C4-2B (cell line): Measurements from ENCODE around the gene RADIL.

ENCODE experiments used
- H3K27ac ChIP-seq: fragments of 450-650 bp; 2 replicates; pipeline ENCODE4 v1.5.1; 2017
- ZFX ChIP-seq: fragments of 450-650 bp; IDR thresholded peaks from 2 replicates; pipeline ENCODE4 v1.6.1; 2017
- TF ChIP-seq, protein P1 (sequence below): fragments of 450-650 bp; conservative IDR thresholded peaks from 2 replicates; pipeline ENCODE4 v1.5.1; 2017; ENCODE audit warnings: mild to moderate bottlenecking

RADIL gene

DNA sequence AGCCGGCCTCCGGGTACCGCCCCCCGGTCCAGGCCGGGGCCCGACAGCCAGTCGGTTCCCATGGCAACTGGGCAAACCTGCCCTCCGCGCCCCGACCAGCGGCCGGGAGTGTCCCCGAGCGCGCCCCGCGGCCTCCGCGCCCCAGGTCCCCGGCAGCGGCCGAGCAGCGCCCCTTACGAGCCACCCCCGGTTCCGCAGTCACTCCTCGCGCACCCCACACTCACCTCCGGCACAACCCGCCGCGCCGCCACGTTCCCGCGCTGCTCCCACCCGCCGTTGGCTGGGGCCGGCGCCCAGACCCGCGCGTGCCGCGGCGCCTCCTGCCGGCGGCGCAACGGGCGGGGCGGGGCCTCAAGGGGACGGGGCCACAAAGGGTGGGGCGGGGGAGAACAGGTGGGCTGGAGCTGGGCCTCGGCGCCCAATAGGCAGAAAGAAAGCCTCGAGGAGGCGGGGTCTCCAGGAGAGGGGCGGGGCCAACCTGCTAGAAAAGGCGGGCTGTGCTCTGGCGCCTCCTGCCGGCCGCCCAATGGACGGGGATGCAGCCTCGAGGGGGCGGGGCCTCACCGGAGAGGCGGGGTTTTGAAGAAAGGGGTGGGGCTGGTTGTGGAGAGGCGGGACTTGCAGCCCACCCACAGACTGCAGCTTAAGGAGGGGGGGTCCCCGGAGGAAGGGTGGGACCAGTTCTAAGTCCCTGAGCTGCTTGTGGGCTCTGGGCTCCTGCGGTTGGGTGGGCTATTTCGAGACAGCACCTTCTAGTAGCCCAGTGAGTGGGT, at the start of gene RADIL:
RADIL (minus strand) TSS at position 345 of the 773 bp plus-strand sequence. CDS start 5,577 bp downstream, outside the sequence.
- no peak within 1 kb of the TSS for H3K27ac ChIP-seq
- TF ChIP-seq ZFX = no peak
- TF ChIP-seq, protein P1, sequence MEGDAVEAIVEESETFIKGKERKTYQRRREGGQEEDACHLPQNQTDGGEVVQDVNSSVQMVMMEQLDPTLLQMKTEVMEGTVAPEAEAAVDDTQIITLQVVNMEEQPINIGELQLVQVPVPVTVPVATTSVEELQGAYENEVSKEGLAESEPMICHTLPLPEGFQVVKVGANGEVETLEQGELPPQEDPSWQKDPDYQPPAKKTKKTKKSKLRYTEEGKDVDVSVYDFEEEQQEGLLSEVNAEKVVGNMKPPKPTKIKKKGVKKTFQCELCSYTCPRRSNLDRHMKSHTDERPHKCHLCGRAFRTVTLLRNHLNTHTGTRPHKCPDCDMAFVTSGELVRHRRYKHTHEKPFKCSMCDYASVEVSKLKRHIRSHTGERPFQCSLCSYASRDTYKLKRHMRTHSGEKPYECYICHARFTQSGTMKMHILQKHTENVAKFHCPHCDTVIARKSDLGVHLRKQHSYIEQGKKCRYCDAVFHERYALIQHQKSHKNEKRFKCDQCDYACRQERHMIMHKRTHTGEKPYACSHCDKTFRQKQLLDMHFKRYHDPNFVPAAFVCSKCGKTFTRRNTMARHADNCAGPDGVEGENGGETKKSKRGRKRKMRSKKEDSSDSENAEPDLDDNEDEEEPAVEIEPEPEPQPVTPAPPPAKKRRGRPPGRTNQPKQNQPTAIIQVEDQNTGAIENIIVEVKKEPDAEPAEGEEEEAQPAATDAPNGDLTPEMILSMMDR = peak; percentile 61

GRCh38 chr7:4931943-4932342, 48.4 kb upstream of the RADIL start:
- no peak for TF ChIP-seq ZFX
- H3K27ac ChIP-seq = no peak overlapping the region

GRCh38 chr7:4929005-4929404, 45.5 kb upstream of the RADIL start:
- TF ChIP-seq, protein P1 = no peak
- no peak for TF ChIP-seq ZFX
- no peak overlapping the region for H3K27ac ChIP-seq

- H3K27ac ChIP-seq = no peak overlapping the region
- no peak for TF ChIP-seq ZFX
- TF ChIP-seq, protein P1 = no peak
Observed at GRCh38 chr7:4928445-4928844, 44.9 kb upstream of the RADIL start.

DNA sequence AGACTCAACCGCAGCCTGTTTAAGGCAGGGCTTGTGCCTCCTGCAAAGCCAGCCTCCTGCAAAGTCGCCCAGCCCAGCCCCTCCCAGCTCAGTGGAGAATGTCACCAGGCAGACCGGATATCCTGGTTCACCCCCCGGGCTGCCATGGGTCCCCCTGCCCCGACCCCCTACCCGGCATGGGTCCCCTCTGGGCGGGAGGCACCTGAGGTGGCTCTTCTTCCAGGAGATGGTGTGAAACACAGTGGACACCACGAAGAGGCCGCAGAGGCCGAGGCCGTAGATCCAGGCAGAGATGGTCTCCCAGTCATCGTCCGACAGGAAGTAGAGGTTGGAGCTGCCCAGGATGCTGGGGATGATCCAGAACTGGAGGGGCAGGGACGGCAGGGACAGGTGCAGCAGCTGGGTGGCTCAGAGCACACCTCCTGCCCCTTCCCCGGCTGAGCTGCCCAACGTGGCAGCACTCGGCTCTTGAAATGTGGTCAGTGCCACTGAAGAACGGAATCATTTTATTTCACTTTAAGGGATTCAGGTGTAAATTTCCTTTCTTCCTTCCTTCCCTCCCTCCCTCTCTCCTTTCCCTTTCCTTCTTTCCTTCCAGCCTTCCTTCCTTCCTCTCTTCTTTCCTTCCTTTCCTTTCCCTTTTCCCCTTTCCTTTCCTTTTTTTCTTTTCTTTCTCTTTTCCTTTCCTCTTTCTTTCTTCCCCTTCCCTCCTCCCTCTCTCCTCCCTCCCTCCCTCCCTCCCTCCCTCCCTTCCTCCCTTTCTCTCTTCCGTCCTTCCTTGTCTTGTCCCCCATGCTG, 36.7 kb upstream of the RADIL start:
- H3K27ac ChIP-seq = no peak overlapping the region
- no peak for TF ChIP-seq ZFX
- TF ChIP-seq, protein P1 = no peak

DNA sequence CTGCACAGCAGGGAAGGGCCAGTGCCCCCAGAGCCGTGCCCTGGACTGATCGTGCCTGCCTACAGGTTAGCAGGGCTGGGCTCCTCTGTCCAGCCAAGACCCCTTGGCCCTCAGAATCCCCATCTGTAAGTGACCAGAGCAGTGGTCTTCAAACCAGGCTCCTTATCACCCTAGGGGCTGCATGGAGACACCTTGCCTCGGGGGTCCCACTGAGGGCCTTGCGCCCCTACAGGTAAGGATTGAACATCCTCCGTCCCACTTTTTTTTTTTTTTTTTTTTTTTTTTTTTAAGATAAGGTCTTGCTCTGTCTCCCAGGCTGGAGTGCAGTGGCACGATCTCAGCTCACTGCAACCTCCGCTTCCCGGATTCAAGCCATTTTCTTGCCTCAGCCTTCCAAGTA, 32.6 kb upstream of the RADIL start:
- no peak overlapping the region for H3K27ac ChIP-seq
- TF ChIP-seq, protein P1 = no peak
- TF ChIP-seq ZFX = no peak

DNA sequence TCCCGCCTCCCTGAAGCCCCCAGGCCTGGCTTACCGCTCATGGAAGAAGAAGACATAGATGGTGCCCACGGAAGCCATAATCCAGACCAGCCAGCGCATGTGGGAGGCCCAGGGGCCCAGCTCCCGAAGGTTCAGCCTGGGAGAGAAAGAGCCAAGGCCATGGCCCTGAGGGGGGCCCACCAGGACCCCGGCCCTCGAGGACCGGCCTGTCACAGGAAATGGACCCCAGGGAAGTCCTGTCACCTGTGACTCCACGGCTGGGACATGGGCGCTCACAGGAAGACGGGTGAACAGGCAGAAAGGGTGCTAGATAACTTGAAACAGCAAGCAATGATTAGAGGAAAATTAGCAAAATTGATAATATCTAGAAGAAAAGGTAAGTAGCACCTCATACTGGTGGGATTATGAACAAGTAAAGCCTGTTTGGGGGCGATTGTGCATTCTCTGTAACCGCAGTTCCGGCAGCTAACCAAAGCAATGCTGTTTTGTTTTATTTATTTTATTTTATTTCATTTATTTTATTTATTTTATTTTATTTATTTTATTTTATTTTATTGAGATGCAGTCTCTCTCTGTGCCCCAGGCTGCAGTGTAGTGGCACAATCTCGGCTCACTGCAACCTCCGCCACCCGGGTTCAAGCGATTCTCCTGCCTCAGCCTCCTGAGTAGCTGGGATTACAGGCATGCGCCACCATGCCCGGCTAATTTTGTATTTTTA, 27.8 kb upstream of the RADIL start:
- H3K27ac ChIP-seq = no peak overlapping the region
- TF ChIP-seq, protein P1 = no peak
- TF ChIP-seq ZFX = no peak
